Calu3 (cell line): ENCODE results near the gene BTBD10. TPM values are rescaled to one million over a fixed set of nuclear protein-coding genes. Genes with fewer than 3 reads are reported as not detected.

Experiments used
- BruUV-seq: library from RNA; stranded (reverse); fragments of 400-500 nt; replicated peaks from 2 replicates; lab custom pipeline; 2021; lab: Mats Ljungman, UMichigan
- CTCF ChIA-PET: fragments of 300-600 bp; sonication (Branson Sonifier 250); formaldehyde crosslinking; loops from one replicate; lab custom pipeline; 2022; ENCODE audit warnings: antibody characterized with exemption; lab: Charles Lee
- DNase-seq: peaks from one replicate; pipeline ENCODE4 v3.0.0; 2022
- H3K27ac Mint-ChIP-seq: one replicate; pipeline ENCODE4 v1.8.0; 2022; ENCODE audit warnings: mixed read lengths; ENCODE audit not compliant: unreplicated experiment
- H3K27me3 Mint-ChIP-seq: one replicate; pipeline ENCODE4 v1.8.0; 2022; ENCODE audit warnings: mixed read lengths; ENCODE audit not compliant: unreplicated experiment
- H3K36me3 Mint-ChIP-seq: one replicate; pipeline ENCODE4 v1.8.0; 2022; ENCODE audit warnings: mild to moderate bottlenecking, moderate library complexity, mixed read lengths; ENCODE audit not compliant: insufficient read depth, unreplicated experiment
- H3K4me1 Mint-ChIP-seq: one replicate; pipeline ENCODE4 v1.8.0; 2022; ENCODE audit warnings: mild to moderate bottlenecking, low read depth, mixed read lengths; ENCODE audit not compliant: unreplicated experiment
- H3K4me3 Mint-ChIP-seq: one replicate; pipeline ENCODE4 v1.8.0; 2022; ENCODE audit warnings: mild to moderate bottlenecking, low read depth, moderate library complexity, mixed read lengths; ENCODE audit not compliant: unreplicated experiment
- H3K9me3 Mint-ChIP-seq: one replicate; pipeline ENCODE4 v1.8.0; 2022; ENCODE audit warnings: low read depth, mixed read lengths; ENCODE audit not compliant: unreplicated experiment
- CTCF ChIP-seq: fragments of 200-600 bp; IDR thresholded peaks from one replicate; pipeline ENCODE4 v1.8.0; 2022; ENCODE audit warnings: antibody characterized with exemption; ENCODE audit not compliant: unreplicated experiment
- intact Hi-C: fragments of 100-400 bp; cut with micrococcal nuclease; formaldehyde crosslinking; loops from one replicate; pipeline ENCODE4 v1.10.0; 2022; ENCODE audit not compliant: unreplicated experiment
- total RNA-seq: library from RNA; stranded (reverse); gene quantifications from 2 replicates; pipeline ENCODE4 v1.2.3, GENCODE V29; 2022

The BTBD10 gene
- total RNA-seq, 1 experiment from 2014 or later, result 33.3 TPM

DNA sequence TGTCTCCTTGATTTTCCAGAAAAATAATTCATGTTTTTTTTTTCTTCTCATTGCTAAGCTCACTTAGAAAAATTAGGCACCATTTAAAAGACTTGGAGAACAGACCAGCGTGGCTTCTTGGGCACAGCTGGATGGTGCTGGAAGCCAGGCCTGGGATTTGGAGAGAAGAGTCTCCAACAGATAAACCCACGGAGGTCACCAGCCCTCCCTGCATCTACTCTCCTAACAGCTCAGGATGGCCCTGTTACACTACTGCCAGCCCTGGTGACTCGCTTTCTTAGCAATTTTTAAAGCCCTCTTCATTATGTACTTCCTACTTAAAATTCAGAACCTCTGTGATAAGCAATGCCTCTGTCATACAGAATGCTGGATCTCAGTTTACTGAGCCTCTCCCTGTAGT lies 31.0 kb upstream of the BTBD10 start:
- no peaks in the 10 kb centered on the region for H3K36me3 Mint-ChIP-seq

GRCh38 chr11:13487661-13488030 lies 24.6 kb upstream of the BTBD10 start:
- peak; percentile 11 for TF ChIP-seq CTCF
- H3K27ac Mint-ChIP-seq, result no peak overlapping the region
- peaks cover 8% of the 10 kb centered on the region for H3K4me1 Mint-ChIP-seq
- H3K4me3 Mint-ChIP-seq, result peak overlapping the region; percentile 57
- peak; percentile 28 for DNase-seq
- intact Hi-C loops, result loop anchor here (10.0 kb wide), 1 partner anchor 177 kb away; the partner anchor contains the start of gene FAR1
- CTCF ChIA-PET, result interaction anchor here (0.6 to 1.1 kb wide), 5 partner anchors 10 to 813 kb away, joined by 3 to 6 read pairs (median 3); no protein-coding TSS in a partner anchor
- H3K27me3 Mint-ChIP-seq, result peaks cover 35% of the 10 kb centered on the region
- BruUV-seq, result no TSS peak
- peaks cover 3% of the 10 kb centered on the region for H3K9me3 Mint-ChIP-seq
- H3K36me3 Mint-ChIP-seq, result no peaks in the 10 kb centered on the region

More for the DNA sequence above, 31.0 kb upstream of the BTBD10 start:
- peaks cover 29% of the 10 kb centered on the region for H3K27me3 Mint-ChIP-seq
- intact Hi-C loops, result loop anchor here (10.0 kb wide), 1 partner anchor 191 kb away; no protein-coding TSS in a partner anchor
- CTCF ChIA-PET, result no interaction called here
- H3K4me1 Mint-ChIP-seq, result no peaks in the 10 kb centered on the region
- TF ChIP-seq CTCF, result no peak
- no peak overlapping the region for H3K4me3 Mint-ChIP-seq
- no TSS peak for BruUV-seq
- DNase-seq, result no peak
- no peak overlapping the region for H3K27ac Mint-ChIP-seq
- no peaks in the 10 kb centered on the region for H3K9me3 Mint-ChIP-seq

DNA sequence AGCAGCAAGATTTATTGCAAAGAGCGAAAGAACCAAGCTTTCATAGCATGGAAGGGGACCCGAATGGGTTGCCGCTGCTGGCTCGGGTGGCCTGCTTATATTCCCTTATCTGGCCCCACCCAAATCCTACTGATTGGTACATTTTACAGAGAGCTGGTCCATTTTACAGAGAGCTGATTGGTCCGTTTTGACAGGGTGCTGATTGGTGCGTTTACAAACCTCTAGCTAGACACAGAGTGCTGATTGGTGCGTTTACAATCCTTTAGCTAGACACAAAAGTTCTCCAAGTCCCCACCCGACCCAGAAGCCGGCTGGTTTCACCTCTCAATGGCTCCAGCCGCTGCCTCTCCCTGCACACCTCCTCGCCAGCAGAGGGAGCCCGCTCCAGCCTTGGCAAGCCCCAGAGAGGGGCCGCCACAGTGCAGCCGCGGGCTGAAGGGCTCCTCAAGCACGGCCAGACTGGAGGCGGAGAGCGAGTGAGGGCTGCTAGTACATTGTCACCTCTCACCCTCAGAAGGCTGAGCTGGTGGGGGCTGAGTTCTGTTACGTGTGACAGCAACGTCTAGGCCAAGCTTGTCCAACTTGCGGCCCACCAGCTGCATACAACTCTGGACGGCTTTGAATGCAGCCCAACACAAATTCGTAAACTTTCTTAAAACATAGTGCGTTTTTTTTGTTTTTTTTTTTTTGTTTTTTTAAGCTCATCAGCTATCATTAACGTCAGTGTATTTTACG lies 24.1 kb upstream of the BTBD10 start:
- BruUV-seq, result no TSS peak
- Mint-ChIP-seq H3K4me3 (peak overlapping the region; percentile 57), H3K27ac (no peak overlapping the region), H3K36me3 (no peaks in the 10 kb centered on the region), H3K4me1 (peaks cover 8% of the 10 kb centered on the region), H3K27me3 (peaks cover 41% of the 10 kb centered on the region), H3K9me3 (peaks cover 3% of the 10 kb centered on the region)
- CTCF ChIA-PET, result interaction anchor here (0.6 to 1.1 kb wide), 6 partner anchors 10 to 1515 kb away, joined by 3 to 6 read pairs (median 3); no protein-coding TSS in a partner anchor
- DNase-seq, result peak; percentile 84
- intact Hi-C loops, result loop anchor here (10.0 kb wide), 1 partner anchor 178 kb away; the partner anchor contains the start of gene FAR1
- peak; percentile 62 for TF ChIP-seq CTCF

DNA sequence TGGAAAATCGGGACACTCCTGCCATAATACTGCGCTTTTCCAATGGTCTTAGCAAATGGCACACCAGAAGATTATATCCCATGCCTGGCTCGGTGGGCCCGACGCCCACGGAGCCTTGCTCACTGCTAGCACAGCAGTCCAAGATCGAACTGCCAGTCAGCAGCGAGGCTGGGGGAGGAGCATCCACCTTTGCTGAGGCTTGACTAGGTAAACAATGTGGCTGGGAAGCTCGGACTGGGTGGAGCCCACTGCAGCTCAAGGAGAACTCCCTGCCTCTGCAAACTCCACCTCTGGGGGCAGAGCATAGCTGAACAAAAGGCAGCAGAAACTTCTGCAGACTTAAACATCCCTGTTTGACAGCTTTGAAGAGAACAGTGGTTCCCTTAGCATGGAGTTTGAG lies 17.2 kb upstream of the BTBD10 start:
- Mint-ChIP-seq H3K27ac (no peak overlapping the region), H3K9me3 (no peaks in the 10 kb centered on the region), H3K4me3 (no peak overlapping the region), H3K27me3 (peaks cover 30% of the 10 kb centered on the region), H3K36me3 (no peaks in the 10 kb centered on the region), H3K4me1 (no peaks in the 10 kb centered on the region)
- no TSS peak for BruUV-seq
- peak; percentile 39 for DNase-seq
- intact Hi-C loops, result loop anchor here (10.0 kb wide), 1 partner anchor 185 kb away; the partner anchor contains the start of gene FAR1
- no peak for TF ChIP-seq CTCF
- CTCF ChIA-PET, result no interaction called here
